ENCODE results near the gene SFT2D3.

DNA sequence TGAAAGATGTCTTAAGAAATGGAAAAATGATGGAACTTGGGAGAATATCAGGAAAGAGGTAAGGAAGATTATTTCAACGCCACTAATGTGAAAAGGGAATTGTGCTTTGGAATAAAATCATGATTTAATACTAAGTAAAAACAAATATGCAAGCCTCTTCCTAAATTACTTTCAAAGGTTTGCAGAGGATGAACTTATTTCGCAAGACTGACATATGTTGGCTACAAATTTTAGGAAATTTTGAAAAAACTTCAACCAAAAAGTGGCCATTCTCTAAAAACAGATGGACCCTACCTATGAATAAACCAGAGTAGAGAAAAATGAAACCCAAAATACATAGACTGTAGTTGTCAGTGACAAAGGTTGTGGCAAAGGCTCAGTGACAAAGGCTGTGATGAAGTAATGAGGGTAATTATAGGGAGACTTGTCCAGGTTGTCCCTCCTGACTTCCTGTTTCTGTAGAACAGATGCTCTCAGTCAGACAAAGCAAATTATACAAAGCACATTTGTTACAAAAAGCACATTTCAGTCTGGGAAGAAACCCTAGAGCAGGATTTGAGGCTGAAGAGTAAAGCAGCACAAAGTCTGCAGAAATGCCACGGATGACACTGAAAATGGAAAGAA is 39.5 kb downstream of the SFT2D3 start:
- TF ChIP-seq EZH2 (IDR thresholded peaks at IDR 0.05) (no peak), POLR2AphosphoS5 (IDR thresholded peaks at IDR 0.05; ENCODE audit: low read depth, low read length) (no peak), JUND (IDR thresholded peaks at IDR 0.05) (no peak), POLR2A (IDR thresholded peaks at IDR 0.05; ENCODE audit: borderline replicate concordance, extremely low read depth, insufficient read depth, insufficient read length) (no peak)
- TF ChIP-seq, protein P1, sequence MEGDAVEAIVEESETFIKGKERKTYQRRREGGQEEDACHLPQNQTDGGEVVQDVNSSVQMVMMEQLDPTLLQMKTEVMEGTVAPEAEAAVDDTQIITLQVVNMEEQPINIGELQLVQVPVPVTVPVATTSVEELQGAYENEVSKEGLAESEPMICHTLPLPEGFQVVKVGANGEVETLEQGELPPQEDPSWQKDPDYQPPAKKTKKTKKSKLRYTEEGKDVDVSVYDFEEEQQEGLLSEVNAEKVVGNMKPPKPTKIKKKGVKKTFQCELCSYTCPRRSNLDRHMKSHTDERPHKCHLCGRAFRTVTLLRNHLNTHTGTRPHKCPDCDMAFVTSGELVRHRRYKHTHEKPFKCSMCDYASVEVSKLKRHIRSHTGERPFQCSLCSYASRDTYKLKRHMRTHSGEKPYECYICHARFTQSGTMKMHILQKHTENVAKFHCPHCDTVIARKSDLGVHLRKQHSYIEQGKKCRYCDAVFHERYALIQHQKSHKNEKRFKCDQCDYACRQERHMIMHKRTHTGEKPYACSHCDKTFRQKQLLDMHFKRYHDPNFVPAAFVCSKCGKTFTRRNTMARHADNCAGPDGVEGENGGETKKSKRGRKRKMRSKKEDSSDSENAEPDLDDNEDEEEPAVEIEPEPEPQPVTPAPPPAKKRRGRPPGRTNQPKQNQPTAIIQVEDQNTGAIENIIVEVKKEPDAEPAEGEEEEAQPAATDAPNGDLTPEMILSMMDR (IDR thresholded peaks at IDR 0.05 in 2 of 3, conservative IDR thresholded peaks at IDR 0.05 in 1 of 3; ENCODE audit: borderline replicate concordance in 1 of 3, insufficient read depth in 1 of 3, low read depth in 2 of 3, low read length in 2 of 3): no peak
- TF ChIP-seq, protein P2, sequence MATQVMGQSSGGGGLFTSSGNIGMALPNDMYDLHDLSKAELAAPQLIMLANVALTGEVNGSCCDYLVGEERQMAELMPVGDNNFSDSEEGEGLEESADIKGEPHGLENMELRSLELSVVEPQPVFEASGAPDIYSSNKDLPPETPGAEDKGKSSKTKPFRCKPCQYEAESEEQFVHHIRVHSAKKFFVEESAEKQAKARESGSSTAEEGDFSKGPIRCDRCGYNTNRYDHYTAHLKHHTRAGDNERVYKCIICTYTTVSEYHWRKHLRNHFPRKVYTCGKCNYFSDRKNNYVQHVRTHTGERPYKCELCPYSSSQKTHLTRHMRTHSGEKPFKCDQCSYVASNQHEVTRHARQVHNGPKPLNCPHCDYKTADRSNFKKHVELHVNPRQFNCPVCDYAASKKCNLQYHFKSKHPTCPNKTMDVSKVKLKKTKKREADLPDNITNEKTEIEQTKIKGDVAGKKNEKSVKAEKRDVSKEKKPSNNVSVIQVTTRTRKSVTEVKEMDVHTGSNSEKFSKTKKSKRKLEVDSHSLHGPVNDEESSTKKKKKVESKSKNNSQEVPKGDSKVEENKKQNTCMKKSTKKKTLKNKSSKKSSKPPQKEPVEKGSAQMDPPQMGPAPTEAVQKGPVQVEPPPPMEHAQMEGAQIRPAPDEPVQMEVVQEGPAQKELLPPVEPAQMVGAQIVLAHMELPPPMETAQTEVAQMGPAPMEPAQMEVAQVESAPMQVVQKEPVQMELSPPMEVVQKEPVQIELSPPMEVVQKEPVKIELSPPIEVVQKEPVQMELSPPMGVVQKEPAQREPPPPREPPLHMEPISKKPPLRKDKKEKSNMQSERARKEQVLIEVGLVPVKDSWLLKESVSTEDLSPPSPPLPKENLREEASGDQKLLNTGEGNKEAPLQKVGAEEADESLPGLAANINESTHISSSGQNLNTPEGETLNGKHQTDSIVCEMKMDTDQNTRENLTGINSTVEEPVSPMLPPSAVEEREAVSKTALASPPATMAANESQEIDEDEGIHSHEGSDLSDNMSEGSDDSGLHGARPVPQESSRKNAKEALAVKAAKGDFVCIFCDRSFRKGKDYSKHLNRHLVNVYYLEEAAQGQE (IDR thresholded peaks at IDR 0.05; ENCODE audit: low read depth): no peak

Measured in HCT116 (cell line).